Epithelial cell of proximal tubule (primary cell): ENCODE measurements around the gene UST. TPM values are rescaled to one million over a fixed set of nuclear protein-coding genes. Genes with fewer than 3 reads are reported as not detected.

Source experiments
- DNase-seq: peaks from one replicate; pipeline ENCODE4 v3.0.0-alpha.2; 2011; ENCODE audit warnings: low read depth
- H3K4me3 ChIP-seq: 2 replicates; pipeline ENCODE4 v1.5.1; 2011; ENCODE audit warnings: low read depth, mild to moderate bottlenecking, low read length
- total RNA-seq: library from RNA; depleted of rRNA; stranded (reverse); fragments of >200 nt; gene quantifications from 2 replicates; pipeline ENCODE4 v1.2.3, GENCODE V29; 2015
- TF ChIP-seq, protein P1 (sequence below): conservative IDR thresholded peaks from 2 replicates; pipeline ENCODE4 v1.5.1; 2012; ENCODE audit warnings: low read depth, mild to moderate bottlenecking, low read length

UST gene
- total RNA-seq, 1 donor from 2014 or later: 1.1 TPM

DNA sequence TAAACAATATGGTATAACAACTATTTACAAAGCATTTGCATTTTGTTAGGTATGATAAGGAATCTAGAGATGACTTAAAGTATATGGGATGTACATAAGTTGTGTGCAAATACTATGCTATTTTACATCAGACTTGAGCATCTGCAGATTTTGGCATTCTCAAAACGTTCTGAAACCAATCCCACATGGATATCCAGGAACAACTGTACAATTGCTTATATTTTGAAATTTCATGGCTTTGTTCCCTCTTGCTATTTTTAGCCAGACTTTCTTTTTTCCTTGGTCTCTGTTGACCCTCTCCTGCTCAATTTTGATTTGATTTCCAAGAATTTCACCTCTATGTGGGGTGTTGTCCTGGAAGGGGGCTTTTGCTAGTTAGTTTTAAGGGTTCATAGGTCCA lies 32.9 kb upstream of the UST start:
- DNase-seq: no peak
- H3K4me3 ChIP-seq: no peak overlapping the region
- TF ChIP-seq, protein P1, sequence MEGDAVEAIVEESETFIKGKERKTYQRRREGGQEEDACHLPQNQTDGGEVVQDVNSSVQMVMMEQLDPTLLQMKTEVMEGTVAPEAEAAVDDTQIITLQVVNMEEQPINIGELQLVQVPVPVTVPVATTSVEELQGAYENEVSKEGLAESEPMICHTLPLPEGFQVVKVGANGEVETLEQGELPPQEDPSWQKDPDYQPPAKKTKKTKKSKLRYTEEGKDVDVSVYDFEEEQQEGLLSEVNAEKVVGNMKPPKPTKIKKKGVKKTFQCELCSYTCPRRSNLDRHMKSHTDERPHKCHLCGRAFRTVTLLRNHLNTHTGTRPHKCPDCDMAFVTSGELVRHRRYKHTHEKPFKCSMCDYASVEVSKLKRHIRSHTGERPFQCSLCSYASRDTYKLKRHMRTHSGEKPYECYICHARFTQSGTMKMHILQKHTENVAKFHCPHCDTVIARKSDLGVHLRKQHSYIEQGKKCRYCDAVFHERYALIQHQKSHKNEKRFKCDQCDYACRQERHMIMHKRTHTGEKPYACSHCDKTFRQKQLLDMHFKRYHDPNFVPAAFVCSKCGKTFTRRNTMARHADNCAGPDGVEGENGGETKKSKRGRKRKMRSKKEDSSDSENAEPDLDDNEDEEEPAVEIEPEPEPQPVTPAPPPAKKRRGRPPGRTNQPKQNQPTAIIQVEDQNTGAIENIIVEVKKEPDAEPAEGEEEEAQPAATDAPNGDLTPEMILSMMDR: no peak

DNA sequence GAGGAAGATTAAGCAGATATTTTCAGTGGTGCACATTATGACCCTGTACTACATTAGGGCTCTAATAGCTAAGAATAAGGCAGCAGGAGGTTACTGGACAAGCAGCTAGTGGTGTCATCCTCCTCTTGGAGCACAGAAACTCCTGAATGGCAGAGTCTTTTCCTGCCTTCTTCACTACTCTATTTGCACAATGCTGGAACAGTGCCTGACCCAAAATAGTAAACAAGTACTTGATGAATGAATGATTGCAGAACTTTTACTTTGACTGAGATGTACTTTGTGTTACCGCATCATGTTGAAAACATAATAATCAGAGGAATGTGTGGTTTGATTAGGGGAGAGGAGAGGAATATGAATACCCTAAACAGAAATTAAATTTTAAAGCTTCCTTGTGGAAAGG lies 30.0 kb upstream of the UST start:
- H3K4me3 ChIP-seq: no peak overlapping the region
- no peak for DNase-seq
- TF ChIP-seq, protein P1: no peak

DNA sequence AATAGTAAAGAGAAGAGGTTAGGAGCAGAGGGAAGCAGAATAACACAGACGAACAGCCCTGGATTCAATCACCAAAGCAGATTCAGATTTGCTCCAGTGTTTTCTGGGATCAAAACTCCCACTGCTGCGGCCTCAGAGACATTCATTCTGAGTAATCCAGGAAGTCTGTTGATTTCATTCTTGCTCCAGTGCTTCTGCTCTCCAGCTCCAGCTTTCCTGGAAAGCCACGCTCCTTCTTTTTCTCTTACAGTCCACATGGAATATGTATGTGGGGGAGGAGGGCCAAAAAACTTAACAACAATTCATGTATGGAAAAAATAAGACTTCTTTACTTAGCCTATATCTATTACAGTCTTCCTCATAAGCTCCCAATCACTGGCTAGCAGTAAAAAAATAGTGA lies 26.4 kb upstream of the UST start:
- H3K4me3 ChIP-seq: no peak overlapping the region
- TF ChIP-seq, protein P1: no peak
- DNase-seq: no peak

DNA sequence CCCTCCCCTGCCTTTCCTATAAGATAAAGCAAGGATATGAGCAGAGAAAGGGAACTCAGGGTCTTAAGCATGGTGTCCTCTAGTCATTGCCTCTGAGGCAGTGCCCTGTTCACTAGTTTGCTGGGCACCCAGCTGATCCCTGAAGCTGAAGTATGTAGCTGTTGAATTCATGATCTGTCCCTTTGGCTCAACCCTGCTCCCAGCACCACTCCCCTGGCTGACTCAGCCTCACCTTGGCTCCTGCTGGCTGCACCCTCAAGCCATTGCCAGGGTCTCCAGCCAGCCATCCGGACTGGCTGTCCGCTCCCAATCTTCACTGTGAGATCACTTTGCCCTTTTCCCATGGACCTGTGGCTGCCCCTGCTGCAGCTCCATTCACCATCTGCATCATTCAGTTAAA lies 25.9 kb upstream of the UST start:
- H3K4me3 ChIP-seq: no peak overlapping the region

DNA sequence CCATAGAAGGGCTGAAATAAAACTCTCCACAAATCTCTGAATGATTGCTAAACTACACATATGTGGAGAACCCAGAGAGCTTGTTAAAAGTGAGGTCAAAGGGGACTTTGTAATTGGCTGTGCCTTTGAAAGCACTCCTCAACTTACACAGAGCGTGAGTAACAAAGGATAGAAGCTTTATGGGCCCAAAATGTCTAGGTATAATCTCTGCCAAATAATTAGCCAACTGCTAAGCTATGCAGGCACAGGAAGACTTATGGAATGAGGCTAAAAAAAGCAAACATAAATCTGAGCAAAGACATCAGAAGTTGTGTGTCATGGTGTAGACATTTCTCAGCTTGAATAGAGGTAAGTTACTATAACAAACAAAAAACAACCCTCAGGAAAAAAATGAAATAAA lies 23.3 kb upstream of the UST start:
- no peak overlapping the region for H3K4me3 ChIP-seq
- DNase-seq: no peak
- TF ChIP-seq, protein P1: no peak

More for the DNA sequence above, 25.9 kb upstream of the UST start:
- TF ChIP-seq, protein P1: no peak
- DNase-seq: no peak

DNA sequence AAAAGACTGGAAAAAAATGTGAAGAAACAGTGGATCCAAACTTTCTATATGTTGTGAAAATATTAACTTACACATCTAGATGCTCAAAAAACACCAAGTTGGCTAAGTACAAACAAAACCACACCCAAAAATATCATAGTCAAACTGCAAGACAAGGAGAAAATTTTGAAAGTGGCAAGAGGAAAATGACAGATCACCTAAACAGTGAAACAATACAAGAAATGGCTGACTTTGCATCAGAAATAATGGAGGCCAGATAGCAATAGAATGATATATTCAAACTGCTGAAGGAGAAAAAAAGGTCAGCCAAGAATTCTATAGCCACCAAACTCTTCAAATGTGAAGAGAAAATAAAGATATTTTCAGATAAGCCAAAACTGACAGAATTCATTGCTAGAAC lies 22.4 kb upstream of the UST start:
- H3K4me3 ChIP-seq: no peak overlapping the region
- no peak for DNase-seq
- TF ChIP-seq, protein P1: no peak

DNA sequence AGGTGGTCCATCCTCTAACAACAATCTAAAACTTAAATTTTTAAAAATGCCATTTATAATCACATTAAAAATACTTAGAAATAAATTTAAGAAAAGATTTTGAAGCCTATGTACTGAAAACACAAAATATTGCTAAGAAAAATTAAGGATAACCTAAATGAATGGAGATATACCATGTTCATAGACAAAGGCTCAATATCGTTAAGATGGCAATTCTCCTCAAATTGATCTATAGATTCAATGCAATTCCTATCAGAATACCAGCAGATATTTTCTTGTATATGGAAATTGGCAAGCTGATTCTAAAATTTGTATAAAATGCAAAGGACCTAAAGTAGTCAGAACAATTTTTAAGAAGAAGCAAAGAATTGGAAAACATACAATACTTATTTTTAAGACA lies 19.7 kb upstream of the UST start:
- no peak for DNase-seq
- TF ChIP-seq, protein P1: no peak
- H3K4me3 ChIP-seq: no peak overlapping the region
